GM12864 (cell line): ENCODE results near the gene BRIP1.
"Not testable (repeated sequence)": the region's sequence is repeated elsewhere in the genome, so short reads cannot be mapped to it uniquely, and the experiment has no call there.

Experiments used
- DNase-seq: peaks from one replicate; pipeline ENCODE4 v3.0.0-alpha.2; 2011; ENCODE audit warnings: low read depth
- H3K4me3 ChIP-seq: 2 replicates; pipeline ENCODE4 v1.5.1; 2011; ENCODE audit warnings: mild to moderate bottlenecking, low read depth, low read length, control low read depth
- TF ChIP-seq, protein P1 (sequence below): IDR thresholded peaks from 2 replicates; pipeline ENCODE4 v1.5.1; 2011; ENCODE audit warnings: low read depth, mild to moderate bottlenecking, moderate library complexity, low read length, control low read depth, inconsistent platforms; ENCODE audit errors: missing control alignments

BRIP1 gene

DNA sequence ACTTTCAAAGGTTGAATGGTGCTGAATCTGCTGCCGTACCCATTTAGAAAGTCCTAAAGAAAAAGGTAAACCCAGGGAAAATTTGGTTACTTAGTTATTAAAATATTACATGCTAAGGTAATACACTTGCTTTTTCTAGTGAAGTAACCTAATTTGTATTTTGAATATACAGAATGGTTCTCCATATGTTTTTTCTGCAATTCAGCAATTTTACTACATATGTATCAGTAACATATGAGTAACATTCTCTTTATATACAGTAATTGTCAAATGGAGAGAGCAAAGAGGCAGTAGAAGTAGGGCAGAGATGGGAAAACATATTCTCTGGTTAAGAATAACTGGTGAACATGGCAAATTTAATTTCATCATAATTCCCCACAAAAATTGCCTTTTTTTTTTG is 177.2 kb downstream of the BRIP1 start:
- H3K4me3 ChIP-seq, result no peak overlapping the region
- TF ChIP-seq, protein P1, sequence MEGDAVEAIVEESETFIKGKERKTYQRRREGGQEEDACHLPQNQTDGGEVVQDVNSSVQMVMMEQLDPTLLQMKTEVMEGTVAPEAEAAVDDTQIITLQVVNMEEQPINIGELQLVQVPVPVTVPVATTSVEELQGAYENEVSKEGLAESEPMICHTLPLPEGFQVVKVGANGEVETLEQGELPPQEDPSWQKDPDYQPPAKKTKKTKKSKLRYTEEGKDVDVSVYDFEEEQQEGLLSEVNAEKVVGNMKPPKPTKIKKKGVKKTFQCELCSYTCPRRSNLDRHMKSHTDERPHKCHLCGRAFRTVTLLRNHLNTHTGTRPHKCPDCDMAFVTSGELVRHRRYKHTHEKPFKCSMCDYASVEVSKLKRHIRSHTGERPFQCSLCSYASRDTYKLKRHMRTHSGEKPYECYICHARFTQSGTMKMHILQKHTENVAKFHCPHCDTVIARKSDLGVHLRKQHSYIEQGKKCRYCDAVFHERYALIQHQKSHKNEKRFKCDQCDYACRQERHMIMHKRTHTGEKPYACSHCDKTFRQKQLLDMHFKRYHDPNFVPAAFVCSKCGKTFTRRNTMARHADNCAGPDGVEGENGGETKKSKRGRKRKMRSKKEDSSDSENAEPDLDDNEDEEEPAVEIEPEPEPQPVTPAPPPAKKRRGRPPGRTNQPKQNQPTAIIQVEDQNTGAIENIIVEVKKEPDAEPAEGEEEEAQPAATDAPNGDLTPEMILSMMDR, result no peak
- no peak for DNase-seq

DNA sequence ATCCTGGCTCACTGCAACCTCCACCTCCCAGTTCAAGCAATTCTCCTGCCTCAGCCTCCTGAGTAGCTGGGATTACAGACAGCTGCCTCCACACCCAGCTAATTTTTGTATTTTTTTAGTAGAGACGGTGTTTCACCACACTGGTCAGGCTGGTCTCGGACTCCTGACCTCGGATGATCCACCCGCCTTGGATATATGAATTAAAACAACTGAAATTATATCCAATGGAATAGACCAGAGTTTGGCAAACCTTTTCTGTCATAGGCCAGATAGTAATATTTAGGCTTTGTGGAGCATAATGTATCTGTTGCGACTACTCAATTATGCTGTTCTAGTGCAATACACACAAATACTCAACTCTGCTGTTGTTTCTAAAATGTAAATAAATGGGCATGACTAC is 178.5 kb downstream of the BRIP1 start:
- no peak for DNase-seq
- H3K4me3 ChIP-seq, result no peak overlapping the region
- TF ChIP-seq, protein P1, result no peak

DNA sequence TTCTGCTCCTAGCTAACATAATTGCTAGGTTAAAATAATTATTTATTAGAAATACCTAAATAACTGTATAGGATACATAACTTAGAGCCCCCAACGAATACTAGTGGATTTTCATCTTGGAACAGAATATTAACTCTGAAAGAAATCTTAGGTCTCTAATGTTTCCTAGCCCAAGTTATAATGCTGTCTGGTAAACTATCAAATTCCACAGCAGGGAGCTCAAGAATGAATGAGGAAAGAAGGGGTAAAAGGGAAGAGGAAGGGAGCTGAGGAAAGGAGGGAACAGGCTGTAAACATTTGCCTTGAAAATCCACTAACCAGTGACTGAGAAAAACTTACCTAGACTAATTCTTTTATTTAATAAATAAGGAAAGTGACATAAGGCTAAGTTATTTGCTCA is 179.2 kb downstream of the BRIP1 start:
- no peak overlapping the region for H3K4me3 ChIP-seq
- TF ChIP-seq, protein P1, result no peak
- DNase-seq, result no peak

DNA sequence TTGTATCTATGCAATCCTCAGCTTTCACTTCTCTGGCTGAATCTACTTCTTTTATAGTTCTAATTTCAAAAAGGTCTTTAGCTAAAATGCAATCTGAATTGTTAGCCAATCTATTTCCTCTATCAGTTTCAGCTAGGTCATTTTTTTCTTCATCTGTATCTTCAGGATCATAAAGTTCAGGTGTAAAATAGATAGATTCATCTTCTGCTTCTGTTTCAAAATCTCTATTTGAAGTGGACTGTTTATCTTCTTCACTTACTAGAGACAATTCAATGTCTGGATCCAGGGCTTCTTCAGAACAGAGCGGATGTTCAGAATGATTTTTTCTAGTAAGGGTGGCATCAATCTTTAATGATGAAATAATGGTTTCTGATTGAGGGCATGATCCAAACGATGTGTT is 179.9 kb downstream of the BRIP1 start:
- H3K4me3 ChIP-seq, result no peak overlapping the region
- DNase-seq, result no peak

DNA sequence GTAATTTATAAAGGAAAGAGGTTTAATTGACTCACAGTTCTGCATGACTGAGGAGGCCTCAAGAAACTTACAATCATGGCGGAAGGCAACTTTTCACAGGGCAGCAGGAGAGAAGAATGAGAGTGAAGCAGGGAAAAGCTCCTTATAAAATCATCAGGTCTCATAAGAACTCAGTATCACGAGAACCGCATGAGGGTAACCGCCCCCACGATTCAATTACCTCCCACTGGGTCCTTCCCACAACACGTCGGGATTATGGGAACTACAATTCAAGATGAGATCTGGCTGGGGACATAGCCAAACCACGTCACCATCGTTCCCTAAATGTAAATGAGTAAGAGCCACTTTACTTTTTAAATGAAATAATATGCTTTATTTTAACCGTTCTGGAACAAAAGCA is 182.4 kb downstream of the BRIP1 start:
- TF ChIP-seq, protein P1, result no peak
- no peak for DNase-seq
- no peak overlapping the region for H3K4me3 ChIP-seq

More for the DNA sequence above, 179.9 kb downstream of the BRIP1 start:
- TF ChIP-seq, protein P1, result no peak

DNA sequence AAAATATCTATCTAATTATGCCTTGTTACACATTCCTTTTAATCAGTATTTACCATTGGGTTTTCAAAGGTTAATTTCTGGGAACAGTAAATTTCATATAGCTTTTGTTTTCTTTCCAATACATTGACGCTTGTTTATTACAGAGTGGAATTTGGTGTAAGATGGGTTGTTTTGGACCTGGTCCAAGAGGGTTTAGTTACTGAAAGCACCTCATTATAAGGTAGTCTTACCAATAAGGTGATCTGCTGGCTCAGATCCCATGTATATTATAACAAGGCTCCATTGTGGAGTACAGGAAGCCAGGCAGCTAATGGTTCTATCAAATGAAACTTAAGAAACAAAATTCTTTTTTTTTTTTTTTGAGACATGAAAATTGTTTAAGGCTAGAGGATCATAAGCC is 185.0 kb downstream of the BRIP1 start:
- DNase-seq, result no peak

DNA sequence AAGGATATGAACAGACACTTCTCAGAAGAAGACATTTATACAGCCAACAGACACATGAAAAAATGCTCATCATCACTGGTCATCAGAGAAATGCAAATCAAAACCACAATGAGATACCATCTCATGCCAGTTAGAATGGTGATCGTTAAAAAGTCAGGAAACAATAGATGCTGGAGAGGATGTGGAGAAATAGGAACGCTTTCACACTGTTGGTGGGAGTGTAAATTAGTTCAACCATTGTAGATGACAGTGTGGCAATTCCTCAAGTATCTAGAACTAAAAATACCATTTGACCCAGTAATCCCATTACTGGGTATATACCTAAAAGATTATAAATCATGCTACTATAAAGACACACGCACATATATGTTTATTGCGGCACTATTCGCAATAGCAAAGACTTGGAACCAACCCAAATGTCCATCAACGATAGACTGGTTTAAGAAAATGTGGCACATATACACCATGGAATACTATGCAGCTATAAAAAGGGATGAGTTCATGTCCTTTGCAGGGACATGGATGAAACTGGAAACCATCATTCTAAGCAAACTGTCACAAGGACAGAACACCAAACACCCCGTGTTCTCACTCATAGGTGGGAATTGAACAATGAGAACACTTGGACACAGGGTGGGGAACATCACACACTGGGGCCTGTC is 186.0 kb downstream of the BRIP1 start:
- H3K4me3 ChIP-seq, DNase-seq: not testable (repeated sequence)

More for the DNA sequence above, 185.0 kb downstream of the BRIP1 start:
- no peak overlapping the region for H3K4me3 ChIP-seq
- TF ChIP-seq, protein P1, result no peak

DNA sequence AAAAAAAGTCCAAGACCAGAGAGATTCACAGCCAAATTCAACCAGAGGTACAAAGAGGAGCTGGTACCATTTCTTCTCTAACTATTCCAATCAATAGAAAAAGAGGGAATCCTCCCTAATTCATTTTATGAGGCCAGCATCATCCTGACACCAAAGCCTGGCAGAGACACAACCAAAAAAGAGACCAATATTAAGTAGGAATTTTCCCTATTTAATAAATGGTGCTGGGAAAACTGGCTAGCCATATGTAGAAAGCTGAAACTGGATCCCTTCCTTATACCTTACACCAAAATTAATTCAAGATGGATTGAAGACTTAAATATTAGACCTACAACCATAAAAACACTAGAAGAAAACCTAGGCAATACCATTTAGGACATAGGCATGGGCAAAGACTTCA is 186.8 kb downstream of the BRIP1 start:
- not testable (repeated sequence) for H3K4me3 ChIP-seq, DNase-seq

DNA sequence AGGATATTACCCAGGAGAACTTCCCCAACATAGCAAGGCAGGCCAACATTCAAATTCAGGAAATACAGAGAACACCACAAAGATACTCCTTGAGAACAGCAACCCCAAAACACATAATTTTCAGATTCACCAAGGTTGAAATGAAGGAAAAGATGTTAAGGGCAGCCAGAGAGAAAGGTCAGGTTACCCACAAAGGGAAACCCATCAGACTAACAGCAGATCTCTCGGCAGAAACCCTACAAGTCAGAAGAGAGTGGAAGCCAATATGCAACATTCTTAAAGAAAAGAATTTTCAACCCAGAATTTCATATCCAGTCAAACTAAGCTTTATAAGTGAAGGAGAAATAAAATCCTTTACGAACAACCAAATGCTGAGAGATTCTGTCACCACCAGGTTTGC is 188.7 kb downstream of the BRIP1 start:
- not testable (repeated sequence) for DNase-seq, H3K4me3 ChIP-seq

DNA sequence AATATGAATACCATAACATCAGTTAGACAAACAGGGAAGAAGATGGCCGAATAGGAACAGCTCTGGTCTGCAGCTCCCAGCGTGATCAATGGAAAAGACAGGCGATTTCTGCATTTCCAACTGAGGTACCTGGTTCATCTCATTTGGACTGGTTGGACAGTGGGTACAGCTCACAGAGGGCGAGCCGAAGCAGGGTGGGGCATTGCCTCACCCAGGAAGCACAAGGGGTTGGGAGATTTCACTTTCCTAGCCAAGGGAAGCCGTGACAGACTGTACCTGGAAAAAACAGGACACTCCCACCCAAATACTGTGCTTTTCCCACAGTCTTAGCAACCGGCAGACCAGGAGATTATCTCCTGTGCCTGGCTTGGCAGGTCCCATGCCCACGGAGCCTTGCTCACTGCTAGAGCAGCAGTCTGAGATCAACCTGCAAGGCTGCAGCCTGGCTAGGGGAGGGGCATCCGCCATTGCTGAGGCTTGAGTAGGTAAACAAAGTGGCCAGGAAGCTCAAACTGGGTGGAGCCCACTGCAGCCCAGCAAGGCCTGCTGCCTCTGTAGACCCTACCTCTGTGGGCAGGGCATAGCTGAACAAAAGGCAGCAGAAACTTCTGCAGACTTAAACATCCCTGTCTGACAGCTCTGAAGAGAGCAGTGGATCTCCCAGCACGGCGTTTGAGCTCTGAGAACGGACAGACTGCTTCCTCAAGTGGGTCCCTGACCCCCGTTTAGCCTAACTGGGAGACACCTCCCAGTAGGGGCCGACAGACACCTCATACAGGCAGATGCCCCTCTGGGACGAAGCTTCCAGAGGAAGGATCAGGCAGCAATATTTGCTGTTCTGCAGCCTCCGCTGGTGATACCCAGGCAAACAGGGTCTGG is 190.1 kb downstream of the BRIP1 start:
- not testable (repeated sequence) for H3K4me3 ChIP-seq, DNase-seq
